SIG-M5 treated with dmso at 0.1 percent for 504 hours (cell line): Measurements from ENCODE around the gene OR6F1.
"Not testable (repeated sequence)": the region's sequence is repeated elsewhere in the genome, so short reads cannot be mapped to it uniquely, and the experiment has no call there.

Source experiments
- DNase-seq: peaks from one replicate; lab custom pipeline; 2025; ENCODE audit not compliant: unreplicated experiment; lab: John Stamatoyannopoulos, UW

The OR6F1 gene

DNA sequence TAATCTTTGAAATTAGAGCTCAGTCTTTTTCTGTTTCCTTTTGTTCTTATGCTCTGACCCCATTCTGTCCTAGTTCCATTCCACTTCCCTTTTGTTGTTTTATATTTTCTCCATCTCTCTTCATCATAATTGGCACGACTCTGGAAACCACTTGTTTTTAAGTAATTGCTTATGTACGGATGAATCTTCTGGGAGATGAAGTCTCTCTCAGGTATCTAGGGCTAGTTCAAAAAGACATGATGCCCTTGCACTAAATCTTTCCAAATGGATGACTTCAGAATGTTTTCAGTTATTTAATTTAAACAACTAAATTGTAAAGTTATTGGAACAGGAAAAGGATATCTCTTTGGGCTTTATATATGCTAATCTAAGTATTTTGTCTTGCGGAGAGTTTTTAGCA is at the start of gene OR6F1:
OR6F1 (minus strand) TSS at position 101 of the 400 bp plus-strand sequence. CDS start 3,891 bp downstream, outside the sequence.
- no peak for DNase-seq

GRCh38 chr1:247760456-247760855 is 44.0 kb upstream of the OR6F1 start, which contains the start of gene OR1C1:
OR1C1 (minus strand) TSS chr1:247760556; CDS start chr1:247758406, 2,150 bp downstream.
- DNase-seq = no peak

DNA sequence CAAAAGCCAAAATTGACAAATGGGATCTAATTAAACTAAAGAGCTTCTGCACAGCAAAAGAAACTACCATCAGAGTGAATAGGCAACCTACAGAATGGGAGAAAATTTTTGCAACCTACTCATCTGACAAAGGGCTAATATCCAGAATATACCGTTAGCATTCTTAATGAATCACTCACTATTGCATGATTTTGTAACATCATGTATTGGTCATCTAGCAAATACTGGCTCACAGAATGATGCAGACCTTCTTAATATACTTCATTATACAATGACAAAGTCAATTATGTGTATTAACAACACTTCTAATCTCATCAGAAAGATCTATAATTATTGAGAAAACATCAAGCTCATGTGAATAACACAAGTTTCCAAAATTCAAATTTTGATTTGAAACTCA is 37.9 kb upstream of the OR6F1 start:
- not testable (repeated sequence) for DNase-seq

DNA sequence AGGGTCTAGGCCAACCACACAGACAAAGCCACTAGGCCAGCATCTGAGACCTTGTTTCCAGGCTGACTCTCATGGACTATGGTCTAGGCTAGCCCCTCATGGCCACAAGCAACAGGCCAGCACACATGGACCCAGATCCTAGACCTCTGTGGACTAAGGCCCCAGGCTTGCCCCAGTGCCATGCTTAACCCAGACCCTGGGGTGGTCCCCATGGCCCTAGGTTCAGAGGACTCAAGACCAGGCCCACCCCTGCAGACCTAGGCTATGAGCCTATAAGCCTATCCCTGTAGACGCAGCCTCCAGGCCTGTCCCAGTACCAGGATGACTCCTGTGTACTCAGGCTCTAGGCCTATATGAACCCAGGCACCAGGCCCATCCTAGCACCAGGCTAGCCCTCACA is 33.4 kb upstream of the OR6F1 start:
- no peak for DNase-seq

DNA sequence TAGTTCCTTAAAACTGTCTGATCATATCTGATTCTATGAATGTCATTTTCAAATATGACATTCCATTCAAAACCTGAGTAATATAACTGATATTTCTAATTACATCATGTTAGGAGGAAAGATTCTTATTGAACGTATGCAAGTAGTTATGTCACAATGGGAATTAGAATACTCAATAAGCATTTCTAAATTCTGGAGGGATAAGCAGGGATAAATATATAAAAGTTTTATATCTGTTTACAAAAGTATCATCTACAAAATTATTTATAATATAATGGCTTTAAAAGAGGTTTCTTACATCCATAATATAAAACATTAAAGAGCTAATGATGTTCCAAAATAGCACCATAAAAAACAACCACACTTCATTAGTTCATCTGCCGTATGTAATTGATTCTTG is 31.6 kb upstream of the OR6F1 start, which contains the start of gene OR14A2:
OR14A2 (minus strand) TSS at position 101 of the 400 bp plus-strand sequence.
- no peak for DNase-seq

GRCh38 chr1:247747616-247748015 is 31.2 kb upstream of the OR6F1 start:
- no peak for DNase-seq

DNA sequence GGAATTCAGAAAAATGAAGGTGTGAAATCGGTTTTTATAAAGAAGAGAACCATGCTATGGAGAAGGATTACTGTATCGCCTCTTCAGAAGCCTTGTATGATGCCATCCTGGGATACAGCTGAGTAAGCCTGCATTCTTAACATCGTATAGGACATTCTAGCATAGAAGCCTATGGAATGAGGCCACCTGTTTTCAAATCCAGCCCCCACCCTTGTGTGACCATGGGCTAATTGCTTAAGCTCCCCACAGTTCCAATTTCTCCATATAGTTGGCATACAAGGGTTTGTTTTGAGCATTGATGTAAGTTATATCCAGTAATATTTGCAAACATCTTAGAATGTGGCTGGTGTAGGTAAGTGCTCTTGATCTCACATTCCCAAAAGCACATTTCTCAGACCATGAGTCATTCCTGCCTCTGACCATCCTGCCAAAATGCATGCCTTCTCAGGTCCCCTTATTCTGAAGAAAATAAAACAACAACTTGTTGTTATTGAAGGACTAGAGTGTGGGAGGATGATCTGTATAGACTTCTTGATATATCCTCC is 30.0 kb upstream of the OR6F1 start:
- DNase-seq = no peak

DNA sequence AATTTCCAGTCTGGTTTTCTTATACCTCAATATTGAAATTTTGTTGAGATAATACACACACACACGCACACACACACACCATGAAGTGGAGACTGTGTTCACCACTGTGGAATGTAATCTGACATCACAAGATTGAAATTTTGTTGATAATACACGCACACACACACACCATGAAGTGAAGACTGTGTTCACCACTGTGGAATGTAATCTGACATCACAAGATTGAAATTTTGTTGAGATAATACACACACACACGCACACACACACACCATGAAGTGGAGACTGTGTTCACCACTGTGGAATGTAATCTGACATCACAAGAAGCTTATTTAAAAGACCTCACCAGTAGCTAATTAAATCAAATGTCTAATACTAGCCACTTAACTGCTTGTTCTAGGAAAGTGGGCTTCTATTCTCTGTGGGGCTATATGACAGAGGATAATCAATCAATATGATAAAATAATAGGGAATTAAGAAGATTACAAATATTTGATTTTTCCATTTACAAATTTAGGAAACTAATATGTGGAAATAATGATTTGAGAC is 25.8 kb upstream of the OR6F1 start:
- DNase-seq = not testable (repeated sequence)

- DNase-seq = no peak
Measured at GRCh38 chr1:247741756-247742155, 25.3 kb upstream of the OR6F1 start.

GRCh38 chr1:247740721-247741120 is 24.3 kb upstream of the OR6F1 start:
- DNase-seq = no peak

- DNase-seq = no peak
Measured at GRCh38 chr1:247738315-247738714, 21.9 kb upstream of the OR6F1 start, which contains the start of gene OR14K1. OR14K1 (plus strand) TSS chr1:247738615; CDS start chr1:247738615, 0 bp downstream.

- DNase-seq = no peak
Measured at GRCh38 chr1:247721222-247721621, 4.8 kb upstream of the OR6F1 start.

DNA sequence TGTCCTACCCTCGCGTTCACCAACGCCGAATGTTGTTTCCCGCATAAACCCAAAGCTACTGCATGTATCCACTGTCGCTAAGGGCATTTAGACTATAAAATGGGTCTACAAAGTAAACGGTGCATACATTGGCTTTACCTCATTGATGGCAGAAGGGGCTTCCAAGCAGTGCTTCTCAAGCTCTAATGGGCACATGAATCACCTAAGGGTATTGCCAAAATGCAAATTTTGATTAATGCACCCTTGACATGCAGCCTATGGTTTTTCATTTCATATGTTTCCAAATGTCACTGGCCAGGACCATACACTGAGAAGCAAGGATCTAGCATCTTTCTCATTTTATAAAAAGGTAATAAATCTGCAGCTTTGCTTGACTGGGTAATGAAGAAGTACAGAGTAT is 2.7 kb downstream of the OR6F1 start:
- DNase-seq = no peak

- not testable (repeated sequence) for DNase-seq
Measured at GRCh38 chr1:247710681-247711080, 5.8 kb downstream of the OR6F1 start.

- no peak for DNase-seq
Measured at GRCh38 chr1:247701338-247701737, 15.1 kb downstream of the OR6F1 start.

DNA sequence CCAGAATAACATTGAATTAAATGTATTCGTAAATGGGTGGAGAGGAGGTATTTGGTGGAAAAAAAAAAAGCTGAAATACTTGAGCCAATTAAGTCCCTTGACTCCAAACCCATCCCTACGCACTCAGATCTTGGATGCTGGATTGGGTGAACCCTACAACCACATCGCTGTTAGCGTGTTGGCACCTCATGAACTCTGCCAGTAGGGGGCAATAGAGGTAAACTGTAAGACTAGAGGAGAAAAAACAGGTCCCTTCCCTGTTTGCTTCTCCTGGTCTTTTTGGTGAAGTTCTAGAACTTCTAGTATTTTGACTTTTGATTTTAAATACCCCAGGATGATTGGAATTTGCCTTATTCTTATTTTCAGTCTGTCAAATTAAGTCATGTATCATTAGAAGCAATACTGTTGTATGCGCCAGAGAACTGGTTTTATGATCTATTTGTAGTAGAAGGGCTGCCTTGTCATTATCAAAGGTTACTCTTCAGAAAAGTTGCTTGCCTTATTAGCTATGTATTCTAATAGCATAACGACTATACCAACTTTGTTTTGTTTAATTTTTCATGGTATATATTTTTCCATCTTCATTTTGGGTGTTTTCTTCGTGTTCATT is 35.1 kb downstream of the OR6F1 start:
- DNase-seq = peak; percentile 72

- DNase-seq = no peak
Measured at GRCh38 chr1:247680171-247680570, 36.3 kb downstream of the OR6F1 start.

- DNase-seq = no peak
Measured at GRCh38 chr1:247679639-247680038, 36.8 kb downstream of the OR6F1 start, which contains the start of gene OR13G1. OR13G1 (minus strand) TSS chr1:247679739; CDS start chr1:247673041, 6,698 bp downstream.

DNA sequence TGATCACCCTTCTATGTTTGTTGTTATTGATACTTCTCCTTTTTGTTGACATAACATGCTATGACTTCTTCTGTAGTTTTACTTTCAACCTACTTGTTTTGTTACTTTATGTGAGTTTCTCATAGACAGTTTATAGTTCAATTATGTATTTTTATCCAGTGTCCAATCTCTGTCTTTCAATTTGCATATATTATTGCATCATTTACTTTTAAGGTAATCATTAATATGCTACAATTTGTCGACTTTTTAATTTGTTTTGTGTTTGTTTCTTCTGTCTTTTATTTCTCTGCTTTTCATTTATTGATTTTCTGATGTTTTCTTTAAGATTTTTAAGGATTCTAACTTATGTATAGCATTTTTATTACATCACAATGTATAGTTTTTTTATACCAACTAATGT is 47.2 kb downstream of the OR6F1 start:
- no peak for DNase-seq
